WTC11 (cell line): ENCODE measurements around the gene NCLN. TPM values are rescaled to one million over a fixed set of nuclear protein-coding genes. Genes with fewer than 3 reads are reported as not detected.

Experiments
- ATAC-seq: fragments of 200-7000 bp; cut with Tn5 transposase; 2 replicates; pipeline ENCODE4 v1.10.0; 2021; ENCODE audit warnings: mild to moderate bottlenecking, moderate library complexity
- CTCF ChIA-PET: fragments of 300-600 bp; sonication (Branson Sonifier 250); formaldehyde crosslinking; loops from one replicate; lab custom pipeline; 2021; ENCODE audit warnings: antibody characterized with exemption; lab: Charles Lee
- POLR2A ChIA-PET: fragments of 350-600 bp; sonication (Branson Sonifier 250); formaldehyde crosslinking; loops from one replicate; lab custom pipeline; 2021; ENCODE audit warnings: antibody characterized with exemption; lab: Charles Lee
- DNase-seq: peaks from one replicate; pipeline ENCODE4 v3.0.0; 2021; ENCODE audit warnings: low spot score
- H3K27ac Mint-ChIP-seq: 2 replicates; pipeline ENCODE4 v1.8.0; 2021; ENCODE audit warnings: mixed read lengths
- H3K27me3 Mint-ChIP-seq: 2 replicates; pipeline ENCODE4 v1.8.0; 2021; ENCODE audit warnings: low read depth, mild to moderate bottlenecking, moderate library complexity, mixed read lengths
- H3K36me3 Mint-ChIP-seq: 2 replicates; pipeline ENCODE4 v1.8.0; 2021; ENCODE audit warnings: mixed read lengths
- H3K4me1 Mint-ChIP-seq: 2 replicates; pipeline ENCODE4 v1.8.0; 2022; ENCODE audit warnings: mixed read lengths
- H3K4me3 Mint-ChIP-seq: 2 replicates; pipeline ENCODE4 v1.8.0; 2021; ENCODE audit warnings: mild to moderate bottlenecking, moderate library complexity, mixed read lengths
- H3K9me3 Mint-ChIP-seq: 2 replicates; pipeline ENCODE4 v1.8.0; 2021; ENCODE audit warnings: mixed read lengths
- CBFB ChIP-seq: sonication (generic); formaldehyde crosslinking; IDR thresholded peaks from 2 replicates; pipeline ENCODE4 v1.8.1; 2022; ENCODE audit warnings: mild to moderate bottlenecking, low read depth, missing genetic modification reagents
- CREB1 ChIP-seq: sonication (generic); formaldehyde crosslinking; IDR thresholded peaks from 2 replicates; pipeline ENCODE4 v1.8.0; 2023; ENCODE audit warnings: mild to moderate bottlenecking, missing genetic modification reagents
- CREM ChIP-seq: sonication (generic); formaldehyde crosslinking; IDR thresholded peaks from 2 replicates; pipeline ENCODE4 v1.8.1; 2022; ENCODE audit warnings: mild to moderate bottlenecking, missing genetic modification reagents, moderate library complexity
- E2F4 ChIP-seq: sonication (generic); formaldehyde crosslinking; IDR thresholded peaks from 2 replicates; pipeline ENCODE4 v1.8.1; 2022; ENCODE audit warnings: low read depth, mild to moderate bottlenecking, moderate library complexity, missing genetic modification reagents, borderline replicate concordance
- E2F5 ChIP-seq: sonication (generic); formaldehyde crosslinking; IDR thresholded peaks from 2 replicates; pipeline ENCODE4 v1.8.1; 2022; ENCODE audit warnings: mild to moderate bottlenecking, moderate library complexity, missing genetic modification reagents
- EMX1 ChIP-seq: fragments of 250-450 bp; sonication (Bioruptor Pico); IDR thresholded peaks from 2 replicates; pipeline ENCODE4 v1.8.0; 2021; ENCODE audit warnings: mild to moderate bottlenecking
- ETV6 ChIP-seq: sonication (generic); formaldehyde crosslinking; IDR thresholded peaks from 2 replicates; pipeline ENCODE4 v1.8.1; 2022; ENCODE audit warnings: mild to moderate bottlenecking, missing genetic modification reagents
- FOXP1 ChIP-seq: sonication (generic); formaldehyde crosslinking; IDR thresholded peaks from 2 replicates; pipeline ENCODE4 v1.8.0; 2022; ENCODE audit warnings: missing genetic modification reagents, mild to moderate bottlenecking, moderate library complexity, borderline replicate concordance
- GTF2I ChIP-seq: fragments of 250-450 bp; sonication (Bioruptor Pico); conservative IDR thresholded peaks from 2 replicates; pipeline ENCODE4 v1.4.0; 2021; ENCODE audit warnings: mild to moderate bottlenecking
- HMGA2 ChIP-seq: fragments of 250-450 bp; sonication (Bioruptor Pico); IDR thresholded peaks from 2 replicates; pipeline ENCODE4 v1.4.0; 2021; ENCODE audit warnings: mild to moderate bottlenecking, moderate library complexity
- IRF2 ChIP-seq: sonication (generic); formaldehyde crosslinking; IDR thresholded peaks from 2 replicates; pipeline ENCODE4 v1.8.0; 2022; ENCODE audit warnings: low read depth, missing genetic modification reagents, borderline replicate concordance
- KAT7 ChIP-seq: sonication (generic); formaldehyde crosslinking; IDR thresholded peaks from 2 replicates; pipeline ENCODE4 v1.8.1; 2023; ENCODE audit warnings: missing genetic modification reagents, mild to moderate bottlenecking, borderline replicate concordance
- MYBL2 ChIP-seq: sonication (generic); formaldehyde crosslinking; IDR thresholded peaks from 2 replicates; pipeline ENCODE4 v1.8.1; 2023; ENCODE audit warnings: mild to moderate bottlenecking, moderate library complexity, missing genetic modification reagents
- PRRX2 ChIP-seq: fragments of 250-450 bp; sonication (Bioruptor Pico); IDR thresholded peaks from 2 replicates; pipeline ENCODE4 v1.8.0; 2021; ENCODE audit warnings: mild to moderate bottlenecking
- SMAD4 ChIP-seq: sonication (generic); formaldehyde crosslinking; IDR thresholded peaks from 2 replicates; pipeline ENCODE4 v1.8.0; 2022; ENCODE audit warnings: mild to moderate bottlenecking, missing genetic modification reagents
- TCF7 ChIP-seq: sonication (generic); formaldehyde crosslinking; IDR thresholded peaks from 2 replicates; pipeline ENCODE4 v1.8.0; 2022; ENCODE audit warnings: mild to moderate bottlenecking, low read depth, missing genetic modification reagents, moderate library complexity
- TP53 ChIP-seq: sonication (generic); formaldehyde crosslinking; IDR thresholded peaks from 2 replicates; pipeline ENCODE4 v1.8.1; 2023; ENCODE audit warnings: mild to moderate bottlenecking, missing genetic modification reagents
- USF2 ChIP-seq: sonication (generic); formaldehyde crosslinking; IDR thresholded peaks from 2 replicates; pipeline ENCODE4 v1.8.1; 2023; ENCODE audit warnings: mild to moderate bottlenecking, missing genetic modification reagents, moderate library complexity
- ZBTB21 ChIP-seq: sonication (generic); formaldehyde crosslinking; IDR thresholded peaks from 2 replicates; pipeline ENCODE4 v1.8.1; 2023; ENCODE audit warnings: mild to moderate bottlenecking, missing genetic modification reagents, borderline replicate concordance
- ZNF232 ChIP-seq: sonication (generic); formaldehyde crosslinking; IDR thresholded peaks from 2 replicates; pipeline ENCODE4 v1.8.0; 2022; ENCODE audit warnings: mild to moderate bottlenecking, missing genetic modification reagents
- ZNF396 ChIP-seq: fragments of 250-450 bp; sonication (Bioruptor Pico); IDR thresholded peaks from 2 replicates; pipeline ENCODE4 v1.8.0; 2021; ENCODE audit warnings: mild to moderate bottlenecking, moderate library complexity, borderline replicate concordance
- ZNF671 ChIP-seq: fragments of 250-450 bp; sonication (Bioruptor Pico); IDR thresholded peaks from 2 replicates; pipeline ENCODE4 v1.8.0; 2021; ENCODE audit warnings: mild to moderate bottlenecking
- total RNA-seq: library from RNA; stranded (reverse); gene quantifications from 3 replicates; pipeline ENCODE4 v1.2.3, GENCODE V29; 2021
- TF ChIP-seq, protein P1 (sequence below): fragments of 200-600 bp; IDR thresholded peaks from 2 replicates; pipeline ENCODE4 v1.8.0; 2022; ENCODE audit warnings: antibody characterized with exemption

NCLN gene
- total RNA-seq, 1 experiment from 2014 or later, result 113 TPM

GRCh38 chr19:3222709-3223108, 37.0 kb downstream of the NCLN start:
- Mint-ChIP-seq H3K27ac (no peak overlapping the region), H3K9me3 (no peaks in the 10 kb centered on the region), H3K4me1 (peaks cover under 1% of the 10 kb centered on the region), H3K36me3 (no peaks in the 10 kb centered on the region), H3K27me3 (peaks cover 11% of the 10 kb centered on the region; the same call in 1 of the 2 replicates), H3K4me3 (no peak overlapping the region)
- ChIA-PET CTCF (interaction anchor here (0.6 kb wide), 1 partner anchor 14 kb away, joined by 3 read pairs; no protein-coding TSS in a partner anchor), POLR2A (interaction anchor here (0.7 kb wide), 2 partner anchors 204 to 335 kb away, joined by 3 to 4 read pairs; no protein-coding TSS in a partner anchor)
- ATAC-seq, result no peak
- no peak for DNase-seq
- TF ChIP-seq ZNF396 (CRISPR knock-in tag) (no peak), GTF2I (peak; percentile 72; the same call in 1 of the 2 replicates)

GRCh38 chr19:3224346-3225168, 38.8 kb downstream of the NCLN start, which contains the start of gene CELF5:
CELF5 (plus strand) TSS chr19:3224661; CDS start chr19:3224740, 79 bp downstream.
- peak within 1 kb of the TSS; percentile 59 for H3K4me3 Mint-ChIP-seq
- H3K9me3 Mint-ChIP-seq, result no peaks in the 10 kb centered on the region
- no peak for TF ChIP-seq ETV6 (CRISPR knock-in tag)
- no peak for TF ChIP-seq EMX1 (CRISPR knock-in tag)
- TF ChIP-seq CREB1 (CRISPR knock-in tag), result no peak
- TF ChIP-seq, protein P1, sequence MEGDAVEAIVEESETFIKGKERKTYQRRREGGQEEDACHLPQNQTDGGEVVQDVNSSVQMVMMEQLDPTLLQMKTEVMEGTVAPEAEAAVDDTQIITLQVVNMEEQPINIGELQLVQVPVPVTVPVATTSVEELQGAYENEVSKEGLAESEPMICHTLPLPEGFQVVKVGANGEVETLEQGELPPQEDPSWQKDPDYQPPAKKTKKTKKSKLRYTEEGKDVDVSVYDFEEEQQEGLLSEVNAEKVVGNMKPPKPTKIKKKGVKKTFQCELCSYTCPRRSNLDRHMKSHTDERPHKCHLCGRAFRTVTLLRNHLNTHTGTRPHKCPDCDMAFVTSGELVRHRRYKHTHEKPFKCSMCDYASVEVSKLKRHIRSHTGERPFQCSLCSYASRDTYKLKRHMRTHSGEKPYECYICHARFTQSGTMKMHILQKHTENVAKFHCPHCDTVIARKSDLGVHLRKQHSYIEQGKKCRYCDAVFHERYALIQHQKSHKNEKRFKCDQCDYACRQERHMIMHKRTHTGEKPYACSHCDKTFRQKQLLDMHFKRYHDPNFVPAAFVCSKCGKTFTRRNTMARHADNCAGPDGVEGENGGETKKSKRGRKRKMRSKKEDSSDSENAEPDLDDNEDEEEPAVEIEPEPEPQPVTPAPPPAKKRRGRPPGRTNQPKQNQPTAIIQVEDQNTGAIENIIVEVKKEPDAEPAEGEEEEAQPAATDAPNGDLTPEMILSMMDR, result peak; percentile 48; the same call in 1 of the 2 replicates
- no peak for TF ChIP-seq TP53 (CRISPR knock-in tag)
- ChIA-PET POLR2A (no interaction called here), CTCF (interaction anchor here (0.5 to 2.3 kb wide), 24 partner anchors 9 to 273 kb away, joined by 3 to 33 read pairs (median 4); no protein-coding TSS in a partner anchor)
- ATAC-seq (peak; percentile 60), DNase-seq (peak; percentile 68)
- peaks cover 8% of the 10 kb centered on the region; the same call in 1 of the 2 replicates for H3K27me3 Mint-ChIP-seq
- peaks cover 7% of the 10 kb centered on the region for H3K4me1 Mint-ChIP-seq
- no peaks in the 10 kb centered on the region for H3K36me3 Mint-ChIP-seq
- no peak within 1 kb of the TSS for H3K27ac Mint-ChIP-seq

GRCh38 chr19:3225169-3225485, 39.4 kb downstream of the NCLN start:
- H3K4me3 Mint-ChIP-seq, result peak overlapping the region; percentile 44; the same call in 1 of the 2 replicates
- no peak for ATAC-seq
- CTCF ChIA-PET, result interaction anchor here (0.7 to 2.3 kb wide), 10 partner anchors 9 to 274 kb away, joined by 3 to 33 read pairs (median 4); no protein-coding TSS in a partner anchor

DNA sequence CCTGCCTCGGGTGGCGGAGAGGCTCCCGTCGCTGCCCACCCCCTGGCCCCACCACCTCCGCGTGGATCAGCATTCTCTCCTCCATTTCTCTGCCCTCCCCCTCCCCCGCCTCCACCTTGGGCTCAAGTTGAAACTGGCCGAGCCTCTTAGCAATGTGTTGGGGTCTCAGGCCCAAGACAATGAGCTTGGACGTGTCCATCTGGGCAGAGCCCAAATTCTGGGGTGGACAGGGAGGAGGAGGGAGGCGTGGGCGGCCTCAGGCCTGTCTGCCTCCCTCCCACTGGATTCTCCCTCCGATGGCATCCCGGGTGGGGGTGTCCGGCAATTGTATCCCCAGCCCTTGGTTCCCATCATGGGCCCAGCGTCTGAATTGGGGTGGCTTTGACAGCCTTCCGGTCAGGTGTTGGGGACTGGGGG, 40.0 kb downstream of the NCLN start:
- no peak for DNase-seq
- peaks cover 8% of the 10 kb centered on the region for H3K4me1 Mint-ChIP-seq
- ChIA-PET POLR2A (no interaction called here), CTCF (interaction anchor here (0.6 to 2.2 kb wide), 4 partner anchors 15 to 275 kb away, joined by 3 to 18 read pairs (median 4); no protein-coding TSS in a partner anchor)
- no peak overlapping the region for H3K27ac Mint-ChIP-seq
- H3K9me3 Mint-ChIP-seq, result no peaks in the 10 kb centered on the region
- H3K4me3 Mint-ChIP-seq, result peak overlapping the region; percentile 54
- no peaks in the 10 kb centered on the region for H3K36me3 Mint-ChIP-seq
- peaks cover 1% of the 10 kb centered on the region; the same call in 1 of the 2 replicates for H3K27me3 Mint-ChIP-seq
- ATAC-seq, result no peak
- no peak for TF ChIP-seq KAT7 (CRISPR knock-in tag)
- no peak for TF ChIP-seq FOXP1
- no peak for TF ChIP-seq CREM (CRISPR knock-in tag)
- TF ChIP-seq USF2, result no peak
- no peak for TF ChIP-seq ZNF671 (CRISPR knock-in tag)
- no peak for TF ChIP-seq MYBL2 (CRISPR knock-in tag)
- no peak for TF ChIP-seq E2F5 (CRISPR knock-in tag)
- no peak for TF ChIP-seq ZNF232 (CRISPR knock-in tag)
- no peak for TF ChIP-seq PRRX2 (CRISPR knock-in tag)
- no peak for TF ChIP-seq E2F4 (CRISPR knock-in tag)
- TF ChIP-seq CBFB (CRISPR knock-in tag), result no peak

More at GRCh38 chr19:3225169-3225485, 39.4 kb downstream of the NCLN start:
- TF ChIP-seq TCF7 (CRISPR knock-in tag), result no peak
- TF ChIP-seq ZBTB21 (CRISPR knock-in tag), result no peak
- TF ChIP-seq, protein P1, result no peak
- no peak for TF ChIP-seq SMAD4 (CRISPR knock-in tag)
- no peak for TF ChIP-seq HMGA2 (CRISPR knock-in tag)
- no peak for TF ChIP-seq IRF2
- no peak for TF ChIP-seq ZNF232 (CRISPR knock-in tag)
- peaks cover 5% of the 10 kb centered on the region; the same call in 1 of the 2 replicates for H3K27me3 Mint-ChIP-seq
- H3K36me3 Mint-ChIP-seq, result no peaks in the 10 kb centered on the region
- H3K4me1 Mint-ChIP-seq, result peaks cover 8% of the 10 kb centered on the region
- H3K27ac Mint-ChIP-seq, result no peak overlapping the region
- POLR2A ChIA-PET, result no interaction called here
- no peak for DNase-seq
- no peaks in the 10 kb centered on the region for H3K9me3 Mint-ChIP-seq
